Activated T-cell treated with anti-CD3 and anti-CD28 coated beads for 1 hour (primary cell): ENCODE data around the gene WTIP.

Source experiments
- DNase-seq: peaks from one replicate; pipeline ENCODE4 v3.0.0-alpha.2; 2020; ENCODE audit warnings: low read depth

Gene WTIP

DNA sequence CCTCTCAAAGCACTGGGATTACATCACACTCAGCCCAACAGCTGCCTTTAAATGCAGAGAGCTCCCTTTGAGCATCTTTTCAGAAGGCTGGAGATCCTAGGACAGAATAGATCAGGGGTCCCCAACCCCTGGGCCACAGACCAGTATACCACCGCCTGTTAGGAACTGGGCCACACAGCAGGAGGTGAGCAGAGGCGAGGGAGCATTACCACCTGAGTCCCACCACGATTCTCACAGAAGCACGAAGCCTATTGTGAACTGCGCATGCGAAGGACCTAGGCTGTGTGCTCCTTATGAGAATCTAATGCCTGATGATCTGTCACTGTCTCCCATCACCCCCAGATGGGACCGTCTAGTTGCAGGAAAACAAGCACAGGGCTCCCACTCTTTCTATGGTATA lies 2.2 kb upstream of the WTIP start:
- DNase-seq = no peak

DNA sequence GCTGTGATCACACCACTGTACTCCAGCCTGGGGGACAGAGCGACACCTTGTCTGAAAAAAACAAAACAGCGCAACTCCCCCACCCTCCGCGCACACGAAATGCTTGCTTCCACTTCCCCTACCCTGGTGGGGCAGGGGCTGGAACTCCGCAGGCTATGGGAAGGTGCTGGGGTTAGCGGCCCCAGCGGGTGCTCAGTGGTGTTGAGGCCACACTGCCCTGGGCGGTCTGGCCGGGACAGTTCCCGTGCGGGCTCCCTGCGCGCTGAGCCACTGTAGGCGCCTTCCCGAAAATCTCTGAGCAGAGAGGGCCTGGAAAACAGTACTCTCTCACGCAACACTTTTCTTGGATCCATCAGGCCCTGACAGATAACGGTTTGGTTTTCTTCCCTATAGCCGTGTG lies 1.1 kb upstream of the WTIP start:
- DNase-seq = no peak

DNA sequence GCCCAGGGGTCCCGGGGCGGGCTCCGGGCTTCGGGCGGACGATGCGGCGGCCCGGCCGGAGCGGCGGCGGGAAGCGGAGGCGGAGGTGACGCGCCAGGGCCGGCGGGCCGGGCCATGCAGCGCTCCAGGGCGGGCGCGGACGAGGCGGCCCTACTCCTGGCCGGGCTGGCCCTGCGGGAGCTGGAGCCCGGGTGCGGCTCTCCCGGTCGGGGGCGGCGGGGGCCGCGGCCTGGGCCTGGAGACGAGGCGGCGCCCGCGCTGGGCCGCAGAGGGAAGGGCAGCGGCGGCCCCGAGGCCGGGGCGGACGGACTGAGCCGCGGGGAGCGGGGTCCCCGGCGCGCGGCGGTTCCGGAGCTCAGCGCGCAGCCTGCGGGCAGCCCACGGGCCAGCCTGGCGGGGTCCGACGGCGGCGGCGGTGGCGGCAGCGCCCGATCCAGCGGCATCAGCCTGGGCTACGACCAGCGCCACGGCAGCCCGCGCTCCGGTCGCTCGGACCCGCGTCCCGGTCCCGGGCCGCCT lies 362 bp downstream of the WTIP start:
- DNase-seq = no peak

DNA sequence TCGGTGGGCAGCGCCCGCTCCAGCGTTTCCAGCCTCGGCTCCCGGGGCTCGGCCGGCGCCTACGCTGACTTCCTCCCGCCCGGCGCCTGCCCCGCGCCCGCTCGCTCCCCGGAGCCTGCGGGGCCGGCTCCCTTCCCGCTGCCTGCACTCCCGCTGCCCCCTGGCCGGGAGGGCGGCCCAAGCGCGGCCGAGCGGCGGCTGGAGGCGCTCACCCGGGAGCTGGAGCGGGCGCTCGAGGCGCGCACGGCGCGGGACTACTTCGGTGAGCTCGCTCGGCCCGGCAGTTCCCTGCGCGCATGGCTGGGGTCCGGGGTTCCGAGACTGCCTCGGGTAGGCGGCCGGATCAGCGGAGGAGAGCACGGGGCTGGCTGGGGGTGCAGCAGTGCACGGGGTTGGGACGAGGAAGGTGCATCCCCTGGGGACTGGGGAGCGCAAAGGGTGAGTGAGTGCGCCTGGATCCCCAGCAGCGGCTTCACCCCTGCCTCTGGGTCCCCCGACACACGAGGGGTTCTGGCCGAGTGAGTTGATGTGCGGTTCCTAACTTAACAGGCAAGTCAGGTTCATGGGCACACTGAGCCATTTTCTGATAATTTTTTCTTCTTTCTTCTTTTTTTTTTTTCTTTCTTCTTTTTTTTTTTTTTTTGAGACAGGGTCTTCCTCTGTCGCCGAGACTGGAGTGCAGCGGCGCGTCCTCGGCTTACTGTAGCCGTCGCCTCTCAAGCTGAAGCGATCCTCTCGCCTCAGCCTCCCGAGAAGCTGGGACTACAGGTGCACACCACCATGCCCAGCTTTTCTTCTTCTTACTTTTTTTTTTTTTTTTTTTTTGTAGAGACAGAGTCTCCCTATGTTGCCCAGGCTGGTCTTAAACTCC lies 1.1 kb downstream of the WTIP start:
- DNase-seq = no peak

DNA sequence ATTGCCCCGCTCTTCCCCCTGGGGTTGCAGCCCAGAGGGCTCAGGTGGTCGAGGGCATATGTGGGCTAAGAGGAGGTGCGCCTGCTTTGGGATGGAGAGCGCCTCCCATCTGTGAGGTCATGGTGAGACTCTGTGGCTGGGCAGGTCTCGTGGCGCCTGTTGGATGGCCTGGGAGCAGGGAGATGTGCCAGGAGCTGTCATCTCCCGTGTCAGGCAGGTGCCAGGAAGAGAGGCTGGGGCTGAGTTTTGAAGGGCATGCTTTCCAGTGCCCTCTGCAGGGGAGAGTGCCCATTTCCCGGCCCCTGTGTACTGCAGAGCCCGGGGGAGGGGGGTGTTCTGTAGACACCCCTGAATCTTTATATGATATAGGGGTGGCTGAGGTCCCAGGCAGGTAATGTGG lies 2.8 kb downstream of the WTIP start:
- DNase-seq = no peak

DNA sequence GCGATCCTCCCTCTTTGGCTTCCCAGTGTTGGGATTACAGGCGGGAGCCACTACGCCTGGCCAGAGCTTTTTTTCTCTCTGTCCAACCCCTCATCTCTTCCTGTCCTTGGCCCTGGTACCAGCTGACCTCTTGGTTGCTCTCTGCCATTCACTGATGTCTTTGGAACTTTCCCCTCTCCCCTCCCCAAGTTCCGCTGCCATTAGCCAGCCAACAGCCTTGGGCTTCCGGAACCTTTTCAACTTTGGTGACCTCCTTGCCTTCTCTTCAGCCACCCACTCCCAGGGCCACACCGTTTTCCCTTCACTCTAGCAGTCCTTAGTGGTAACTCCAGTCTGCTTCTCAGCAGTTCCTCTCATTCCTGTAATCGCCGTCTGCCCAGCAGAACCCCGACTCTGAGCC lies 4.3 kb downstream of the WTIP start:
- no peak for DNase-seq

DNA sequence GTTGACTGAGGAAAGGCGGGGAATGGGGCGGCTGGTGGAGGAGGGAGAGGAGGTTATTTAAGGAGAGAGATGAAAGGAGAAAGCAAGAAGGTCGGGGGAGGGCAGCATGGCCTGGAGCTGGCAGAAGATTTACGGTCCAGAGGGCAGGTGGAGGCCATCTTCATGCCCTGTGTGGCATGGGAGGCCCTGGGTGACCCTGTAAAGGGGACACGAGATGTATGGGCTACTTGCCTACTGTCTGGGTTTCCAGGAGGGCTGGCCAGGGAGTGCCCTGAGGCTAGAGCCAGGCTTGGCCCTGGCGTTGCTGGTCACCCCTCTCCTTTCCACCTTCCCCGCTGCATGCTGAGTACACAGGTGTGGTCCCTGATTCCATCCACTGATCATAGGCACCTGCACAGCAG lies 6.1 kb downstream of the WTIP start:
- DNase-seq = no peak

DNA sequence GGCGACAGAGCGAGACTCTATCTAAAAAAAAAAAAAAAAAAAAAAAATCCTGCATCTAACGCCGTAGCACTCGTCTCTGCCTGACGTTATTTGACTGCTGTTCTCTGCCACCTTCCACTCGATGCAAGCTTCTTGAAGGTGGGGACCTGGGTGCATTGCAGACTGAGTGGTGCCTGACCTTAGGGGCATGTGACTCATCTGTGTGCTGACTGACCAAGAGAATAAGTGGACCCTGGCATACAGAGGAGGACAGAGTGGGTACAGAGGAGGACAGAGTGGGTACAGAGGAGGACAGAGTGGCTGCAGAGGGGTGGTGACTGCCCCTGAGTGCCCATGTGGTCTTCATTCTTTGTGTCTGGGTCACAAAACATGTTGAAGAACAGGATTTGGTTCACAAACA lies 7.6 kb downstream of the WTIP start:
- no peak for DNase-seq

DNA sequence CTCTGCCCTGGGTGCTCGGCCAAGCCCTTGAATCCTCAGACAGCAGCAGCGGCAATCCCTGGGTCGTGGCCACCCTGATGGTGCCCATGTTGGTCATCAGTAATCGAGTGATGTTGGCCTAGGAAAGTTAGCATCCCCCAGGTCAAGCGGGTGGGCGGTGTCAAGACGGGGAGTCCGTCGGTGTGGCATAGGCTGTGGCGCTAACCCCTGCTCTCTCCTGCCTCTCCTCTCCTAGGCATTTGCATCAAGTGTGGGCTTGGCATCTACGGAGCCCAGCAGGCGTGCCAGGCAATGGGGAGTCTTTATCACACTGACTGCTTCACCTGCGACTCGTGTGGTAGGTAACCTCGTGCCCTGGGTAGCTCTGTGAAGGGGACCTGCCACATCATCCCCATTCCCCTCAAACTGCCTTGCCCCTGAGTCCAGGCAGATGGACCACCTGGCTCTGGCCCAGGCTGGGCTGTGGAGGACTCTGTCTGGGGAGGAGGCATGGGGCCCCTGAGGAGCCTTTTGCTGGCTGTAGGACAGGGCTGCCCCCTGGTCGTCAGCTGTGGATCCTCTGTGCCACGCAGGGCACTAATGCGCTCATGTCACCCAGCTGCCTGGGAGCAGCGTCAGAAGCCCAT lies 8.7 kb downstream of the WTIP start:
- no peak for DNase-seq

DNA sequence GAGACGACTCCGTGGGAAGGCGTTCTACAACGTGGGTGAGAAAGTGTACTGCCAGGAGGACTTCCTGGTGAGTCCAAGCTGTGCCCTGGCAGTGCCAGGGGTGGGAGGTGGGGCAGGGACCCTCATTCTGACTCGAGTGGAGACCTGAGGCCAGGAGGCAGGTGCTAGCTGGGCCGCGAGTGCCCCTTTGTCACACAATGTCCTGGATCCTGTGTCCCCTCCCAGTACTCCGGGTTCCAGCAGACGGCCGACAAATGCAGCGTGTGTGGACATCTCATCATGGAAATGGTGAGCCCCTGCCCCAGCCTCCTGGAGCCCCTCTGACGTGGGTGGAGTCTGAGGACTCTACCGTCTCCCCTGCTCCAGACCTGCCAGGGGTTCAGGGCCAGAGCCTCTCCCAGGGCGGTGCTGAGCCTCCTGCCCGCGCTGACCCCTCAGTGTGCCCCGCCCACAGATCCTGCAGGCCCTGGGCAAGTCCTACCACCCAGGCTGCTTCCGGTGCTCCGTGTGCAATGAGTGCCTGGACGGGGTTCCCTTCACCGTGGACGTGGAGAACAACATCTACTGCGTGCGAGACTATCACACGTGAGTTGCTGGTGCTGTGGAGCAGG lies 11.6 kb downstream of the WTIP start:
- DNase-seq = no peak

DNA sequence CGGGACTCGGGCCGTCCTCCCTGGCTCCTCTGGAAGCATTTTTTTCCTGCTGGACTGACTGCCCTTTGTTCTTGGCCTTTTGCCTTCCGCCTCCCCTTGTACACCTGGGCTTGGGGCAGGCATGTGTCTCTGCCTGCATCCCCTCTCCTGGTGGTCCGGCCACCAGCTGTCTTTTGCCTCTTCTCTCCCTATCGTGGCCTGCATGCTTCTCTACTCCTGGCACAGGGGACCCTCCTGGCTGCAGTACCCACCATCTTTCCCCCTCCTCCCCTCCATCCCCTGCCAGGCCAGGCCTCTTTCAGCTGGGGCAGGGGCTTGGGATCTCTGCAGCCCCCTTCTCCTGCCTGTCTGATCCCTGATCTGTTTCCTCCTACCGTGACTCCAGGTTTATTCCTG lies 12.1 kb downstream of the WTIP start:
- DNase-seq = no peak

DNA sequence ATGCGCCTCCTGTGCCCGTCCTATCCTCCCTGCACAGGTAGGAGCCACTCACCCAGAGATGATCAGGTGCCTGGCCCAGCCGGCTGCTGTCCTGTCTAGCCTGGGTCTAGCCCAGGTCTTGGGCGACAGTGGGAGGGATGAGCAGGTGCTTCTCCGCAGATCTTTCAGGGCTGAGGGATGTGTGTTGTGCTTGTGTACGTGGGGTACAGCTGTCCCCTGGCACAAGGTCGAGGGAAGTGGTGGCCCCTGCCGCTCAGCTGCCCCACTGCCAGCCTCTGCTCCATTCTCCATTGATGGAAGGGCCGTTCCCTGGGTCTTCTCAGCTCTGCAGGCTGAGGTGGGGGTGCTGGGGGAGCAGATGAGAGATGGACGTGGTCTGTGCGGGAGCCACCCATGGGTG lies 13.0 kb downstream of the WTIP start:
- DNase-seq = no peak

DNA sequence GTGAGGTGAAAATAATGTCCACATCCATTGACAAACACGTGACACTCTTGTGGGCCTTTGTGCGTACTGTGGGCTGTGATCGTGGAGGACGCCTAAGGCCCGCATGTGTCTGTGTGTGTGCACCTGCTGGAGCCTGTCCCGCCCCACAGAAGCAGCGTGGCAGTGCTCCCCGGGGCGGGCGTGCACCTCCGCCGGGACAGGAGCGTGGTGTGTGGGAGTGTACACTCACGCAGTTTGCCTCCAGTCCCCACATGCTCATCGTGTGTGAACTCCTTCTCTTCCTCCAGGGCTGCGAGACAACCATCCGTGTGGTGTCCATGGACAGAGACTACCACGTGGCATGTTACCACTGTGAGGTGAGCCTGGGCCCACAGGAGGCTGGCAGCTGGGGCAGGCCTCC lies 13.9 kb downstream of the WTIP start:
- no peak for DNase-seq

DNA sequence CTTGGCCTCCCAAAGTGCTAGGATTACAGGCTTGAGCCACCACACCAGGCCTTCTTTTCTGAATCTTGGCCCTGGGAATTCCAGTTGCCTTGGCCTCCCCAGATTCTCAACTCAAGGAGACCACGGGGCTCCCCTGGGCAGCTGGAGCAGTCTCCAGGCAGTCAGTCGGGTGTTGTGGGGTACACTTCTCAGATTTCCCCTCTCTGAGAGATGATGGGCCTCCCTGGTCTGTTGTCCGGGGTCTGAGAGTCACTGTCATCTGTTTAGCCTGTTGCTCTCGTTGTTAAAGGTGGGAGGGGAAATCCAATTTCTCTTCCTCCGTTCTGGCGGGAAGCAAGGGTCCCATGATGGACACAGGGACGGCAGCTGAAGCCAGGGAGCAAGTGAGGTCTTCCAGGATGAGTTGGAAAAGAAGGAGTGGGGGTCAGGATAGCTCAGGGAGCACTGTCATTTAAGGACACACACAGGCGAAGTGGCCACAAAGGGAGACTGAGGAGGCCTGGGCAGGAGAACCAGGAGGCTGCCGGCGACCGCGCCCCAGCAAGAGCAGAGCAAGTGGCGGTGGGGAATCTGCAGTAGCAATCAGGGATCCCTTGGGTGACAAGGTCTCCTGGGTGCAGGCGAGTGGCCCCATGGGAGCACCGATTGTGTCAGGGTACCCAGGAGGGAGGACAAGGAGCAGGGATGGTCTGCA lies 15.7 kb downstream of the WTIP start:
- DNase-seq = no peak

DNA sequence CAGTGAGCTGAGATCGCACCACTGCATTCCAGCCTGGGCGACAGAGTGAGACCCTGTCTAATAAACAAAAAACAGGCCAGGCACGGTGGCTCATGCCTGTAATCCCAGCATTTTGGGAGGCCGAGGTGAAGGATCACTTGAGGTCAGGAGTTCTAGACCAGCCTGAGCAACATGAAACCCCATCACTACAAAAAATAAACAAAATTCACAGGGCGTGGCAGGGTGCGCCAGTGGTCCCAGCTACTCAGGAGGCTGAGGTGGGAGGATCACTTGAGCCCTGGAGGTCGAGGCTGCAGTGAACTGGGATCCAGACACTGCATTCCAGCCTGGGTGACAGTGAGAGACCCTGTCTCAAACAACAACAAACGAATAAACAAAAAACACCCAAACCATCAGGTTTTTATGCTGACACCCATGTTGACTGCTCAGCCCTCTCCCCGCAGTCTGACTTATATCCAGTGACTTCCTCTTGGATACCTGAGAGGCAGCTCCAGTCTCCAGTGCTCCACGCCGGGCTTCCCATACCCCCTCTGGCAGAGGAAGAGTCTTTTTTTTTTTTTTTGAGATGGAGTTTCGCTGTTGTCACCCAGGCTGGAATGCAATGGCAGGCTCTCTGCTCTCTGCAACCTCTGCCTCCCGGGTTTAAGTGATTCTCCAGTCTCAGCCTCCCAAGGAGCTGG lies 17.7 kb downstream of the WTIP start:
- DNase-seq = no peak

DNA sequence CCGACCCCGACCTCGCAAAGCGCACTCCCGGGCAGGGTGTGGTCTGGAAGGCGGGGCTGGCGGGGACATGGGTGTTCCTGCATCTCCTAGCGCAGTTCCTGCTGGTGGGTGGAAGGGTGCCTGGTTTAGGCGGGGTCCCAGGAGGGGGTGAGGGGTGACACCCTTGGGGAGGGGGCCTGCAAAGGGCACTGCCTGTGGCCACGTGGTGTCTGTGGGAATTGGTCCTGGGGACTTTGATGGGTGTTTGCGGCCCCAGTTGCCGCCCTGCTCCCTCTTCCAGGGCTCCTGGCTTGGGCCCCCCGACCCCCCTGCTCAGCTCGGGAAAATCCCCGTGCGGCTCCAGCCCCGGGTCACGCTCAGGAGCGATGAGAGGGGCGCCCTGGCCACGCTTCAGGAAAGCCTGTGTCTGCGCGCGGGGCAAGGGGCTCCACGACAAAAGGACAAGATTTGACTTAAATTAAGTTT lies 19.1 kb downstream of the WTIP start:
- no peak for DNase-seq

DNA sequence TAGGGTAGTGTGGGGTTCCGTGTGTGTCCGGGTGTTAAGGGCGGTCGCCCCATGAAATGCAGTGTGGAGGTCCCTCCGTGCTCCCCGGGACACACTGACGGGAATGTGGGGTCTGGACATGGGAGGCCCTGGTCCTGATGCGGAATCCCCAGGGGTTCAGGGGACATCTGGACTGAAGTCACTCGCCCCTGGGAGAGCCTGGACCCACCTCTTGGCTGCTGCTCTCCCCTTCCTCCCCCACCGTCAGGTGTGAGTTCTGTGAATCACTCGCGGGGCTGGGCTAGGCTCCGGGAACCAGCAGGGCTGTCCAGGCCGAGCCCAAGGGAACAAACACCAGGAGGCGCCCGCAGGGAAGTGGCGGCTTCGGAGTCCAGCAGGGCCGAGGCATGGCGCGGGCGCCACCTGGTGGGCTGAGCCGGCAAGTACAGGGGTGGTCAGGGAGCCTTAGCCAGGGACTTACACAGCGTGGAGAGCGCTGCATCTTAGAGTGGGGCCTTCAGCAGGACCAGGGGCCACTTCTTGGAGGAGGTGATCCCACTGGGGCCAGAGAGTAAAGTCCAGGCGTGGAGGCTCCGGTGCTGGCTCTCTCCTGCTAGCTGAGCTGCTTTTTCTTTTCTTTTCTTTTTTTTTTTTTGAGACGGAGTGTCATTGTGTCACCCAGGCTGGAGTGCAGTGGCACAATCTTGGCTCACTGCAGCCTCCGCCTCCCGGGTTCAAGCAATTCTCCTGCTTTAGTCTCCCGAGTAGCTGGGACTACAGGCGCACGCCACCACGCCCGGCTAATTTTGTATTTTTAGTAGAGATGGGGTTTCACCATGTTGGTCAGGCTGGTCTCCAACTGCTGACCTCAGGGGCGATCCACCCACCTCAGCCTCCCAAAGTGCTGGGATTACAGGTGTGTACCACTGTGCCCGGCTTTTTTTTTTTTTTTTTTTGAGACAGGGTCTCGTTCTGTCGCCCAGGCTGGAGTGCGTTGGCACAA lies 20.1 kb downstream of the WTIP start:
- DNase-seq = peak; percentile 76

DNA sequence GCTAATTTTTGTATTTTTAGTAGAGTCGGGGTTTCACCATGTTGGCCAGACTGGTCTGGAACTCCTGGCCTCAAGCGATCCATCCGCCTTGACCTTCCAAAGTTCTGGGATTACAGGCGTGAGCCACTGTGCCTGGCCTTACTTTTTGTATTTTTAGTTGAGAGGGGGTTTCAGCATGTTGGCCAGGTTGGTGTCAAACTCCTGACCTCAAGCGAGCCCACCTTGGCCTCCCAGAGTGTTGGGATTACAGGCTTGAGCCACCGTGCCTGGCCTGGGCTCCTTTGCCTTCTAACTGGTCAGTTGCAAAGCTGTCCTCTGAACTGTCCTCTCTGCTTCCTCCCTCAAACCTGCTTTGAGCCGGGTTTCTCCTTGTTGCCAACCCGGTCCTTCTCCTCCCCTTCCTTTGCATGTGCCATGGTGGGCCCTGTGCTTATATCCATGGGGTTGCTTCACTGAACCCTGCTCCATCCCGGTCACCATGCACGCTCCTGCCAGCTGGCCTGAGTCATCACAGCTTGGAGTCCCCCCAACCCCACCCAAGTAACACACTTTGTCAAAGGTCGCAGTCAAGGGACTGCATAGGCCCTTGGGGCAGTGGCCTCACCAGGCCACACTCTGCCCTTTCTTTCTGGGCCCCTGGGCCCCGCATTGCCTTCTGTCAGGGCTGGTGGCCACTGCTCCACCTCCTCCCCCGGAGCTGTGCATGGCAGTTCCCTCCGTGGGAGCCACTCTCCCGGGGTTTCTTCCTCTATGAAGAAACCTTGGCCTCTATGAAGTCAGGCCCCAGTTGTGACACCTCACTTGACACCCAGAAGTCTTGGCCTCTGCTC lies 21.2 kb downstream of the WTIP start:
- no peak for DNase-seq

DNA sequence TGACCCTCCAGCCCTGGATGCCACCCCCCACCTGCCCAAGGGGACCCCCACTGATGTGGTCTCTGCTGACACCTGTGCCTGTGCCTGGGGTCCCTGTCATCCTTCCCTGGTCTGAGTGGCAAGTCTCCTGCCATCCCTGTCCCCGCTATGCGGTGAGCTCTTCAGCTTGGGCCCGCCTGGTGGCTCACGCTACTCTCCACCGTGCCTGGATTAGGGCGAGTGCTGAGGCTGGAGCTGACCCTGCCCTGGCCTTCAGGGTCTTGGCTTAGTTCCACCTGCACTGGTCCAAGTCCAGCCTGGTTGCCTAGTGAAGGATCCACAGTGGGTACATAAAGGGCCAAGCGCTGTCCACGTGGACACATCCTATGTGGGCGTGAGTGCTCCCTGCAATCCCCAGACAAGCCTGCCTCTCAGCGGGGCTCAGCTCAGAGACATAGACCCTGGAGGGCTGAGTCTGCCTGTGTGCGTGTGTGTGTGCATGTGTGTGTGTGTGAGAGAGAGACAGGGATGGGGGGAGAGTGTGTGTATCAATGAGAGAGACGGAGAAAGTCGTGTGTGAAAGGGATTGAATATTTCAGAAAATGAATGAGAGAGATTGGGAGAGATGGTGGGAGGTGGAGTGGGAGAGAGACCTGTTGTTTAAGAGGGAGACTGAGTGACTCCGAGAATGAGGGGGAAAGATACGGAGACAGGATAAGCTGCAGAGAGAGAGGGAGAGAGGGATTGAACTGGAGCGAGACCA lies 22.1 kb downstream of the WTIP start:
- DNase-seq = no peak
